Glomerular visceral epithelial cell (primary cell): ENCODE data around the gene ATP2C1.
A peak's percentile ranks its signal among the peaks of the same experiment; 100 is the strongest.
"Not testable (repeated sequence)": the region's sequence is repeated elsewhere in the genome, so short reads cannot be mapped to it uniquely, and the experiment has no call there.

Experiments
- DNase-seq: peaks from one replicate; pipeline ENCODE4 v3.0.0-alpha.2; 2016; ENCODE audit errors: extremely low spot score

The ATP2C1 gene

GRCh38 chr3:130893376-130894129, at the start of gene ATP2C1:
Gene ATP2C1, plus strand, starts transcription at chr3:130894084. Its CDS starts 686 bp downstream, at chr3:130894770.
- peak; percentile 97 for DNase-seq

GRCh38 chr3:130844462-130844861, 49.4 kb upstream of the ATP2C1 start:
- DNase-seq: no peak

GRCh38 chr3:130846181-130846580, 47.7 kb upstream of the ATP2C1 start:
- DNase-seq: no peak

- DNase-seq: no peak
These were observed 44.8 kb upstream of the ATP2C1 start for GRCh38 chr3:130849091-130849552.

GRCh38 chr3:130850044-130850797, 43.7 kb upstream of the ATP2C1 start:
- peak; percentile 38 for DNase-seq

GRCh38 chr3:130850843-130851242, 43.0 kb upstream of the ATP2C1 start:
- no peak for DNase-seq

GRCh38 chr3:130851277-130851676, 42.6 kb upstream of the ATP2C1 start:
- no peak for DNase-seq

- DNase-seq: no peak
These were observed 40.3 kb upstream of the ATP2C1 start for GRCh38 chr3:130853581-130853980.

- DNase-seq: no peak
These were observed 39.5 kb upstream of the ATP2C1 start for GRCh38 chr3:130854208-130854864.

- no peak for DNase-seq
These were observed 36.4 kb upstream of the ATP2C1 start for GRCh38 chr3:130857336-130858026.

GRCh38 chr3:130862130-130862529, 31.8 kb upstream of the ATP2C1 start:
- not testable (repeated sequence) for DNase-seq

- no peak for DNase-seq
These were observed 28.4 kb upstream of the ATP2C1 start for GRCh38 chr3:130865489-130865888.

GRCh38 chr3:130866327-130866726, 27.6 kb upstream of the ATP2C1 start:
- DNase-seq: no peak

- no peak for DNase-seq
These were observed 23.5 kb upstream of the ATP2C1 start for GRCh38 chr3:130870423-130870822.

- DNase-seq: no peak
These were observed 17.3 kb upstream of the ATP2C1 start for GRCh38 chr3:130876594-130876993.

GRCh38 chr3:130878464-130878863, 15.4 kb upstream of the ATP2C1 start:
- no peak for DNase-seq

- DNase-seq: no peak
These were observed 4.4 kb upstream of the ATP2C1 start for GRCh38 chr3:130889416-130889946.

- DNase-seq: peak; percentile 61
These were observed 1.0 kb upstream of the ATP2C1 start for GRCh38 chr3:130892759-130893375.

- peak; percentile 35 for DNase-seq
These were observed 474 bp downstream of the ATP2C1 start for GRCh38 chr3:130894130-130894985.

- DNase-seq: no peak
These were observed 1.0 kb downstream of the ATP2C1 start for GRCh38 chr3:130894986-130895280.
